ENCODE results near the gene FRMD6.

DNA sequence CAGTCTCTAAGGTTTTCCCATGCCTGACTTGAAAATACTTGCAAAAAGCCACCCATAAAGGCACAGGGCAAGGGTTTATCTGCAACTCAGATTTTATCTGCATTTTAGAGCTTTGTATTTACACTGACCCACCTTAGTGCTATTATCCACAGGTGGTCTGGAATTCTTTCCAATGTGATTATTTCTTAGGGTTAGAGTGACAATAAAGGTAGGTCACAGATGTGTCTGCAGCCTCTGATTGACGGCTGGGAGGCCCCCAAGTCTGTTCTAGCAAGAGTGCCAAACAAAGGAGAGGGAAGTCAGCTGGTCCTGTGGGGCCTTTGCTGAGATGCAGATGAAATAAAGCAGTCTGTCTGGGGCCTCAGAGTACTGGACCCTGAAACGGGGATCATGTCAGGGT lies 64.0 kb downstream of the FRMD6 start:
- TF ChIP-seq, protein P1, sequence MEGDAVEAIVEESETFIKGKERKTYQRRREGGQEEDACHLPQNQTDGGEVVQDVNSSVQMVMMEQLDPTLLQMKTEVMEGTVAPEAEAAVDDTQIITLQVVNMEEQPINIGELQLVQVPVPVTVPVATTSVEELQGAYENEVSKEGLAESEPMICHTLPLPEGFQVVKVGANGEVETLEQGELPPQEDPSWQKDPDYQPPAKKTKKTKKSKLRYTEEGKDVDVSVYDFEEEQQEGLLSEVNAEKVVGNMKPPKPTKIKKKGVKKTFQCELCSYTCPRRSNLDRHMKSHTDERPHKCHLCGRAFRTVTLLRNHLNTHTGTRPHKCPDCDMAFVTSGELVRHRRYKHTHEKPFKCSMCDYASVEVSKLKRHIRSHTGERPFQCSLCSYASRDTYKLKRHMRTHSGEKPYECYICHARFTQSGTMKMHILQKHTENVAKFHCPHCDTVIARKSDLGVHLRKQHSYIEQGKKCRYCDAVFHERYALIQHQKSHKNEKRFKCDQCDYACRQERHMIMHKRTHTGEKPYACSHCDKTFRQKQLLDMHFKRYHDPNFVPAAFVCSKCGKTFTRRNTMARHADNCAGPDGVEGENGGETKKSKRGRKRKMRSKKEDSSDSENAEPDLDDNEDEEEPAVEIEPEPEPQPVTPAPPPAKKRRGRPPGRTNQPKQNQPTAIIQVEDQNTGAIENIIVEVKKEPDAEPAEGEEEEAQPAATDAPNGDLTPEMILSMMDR (IDR thresholded peaks at IDR 0.05) = no peak
- TF ChIP-seq POLR2A (IDR thresholded peaks at IDR 0.05) (no peak), EP300 (IDR thresholded peaks at IDR 0.05) (no peak)

All from ovary (tissue), 3 donors.